Smooth muscle cell (in vitro differentiated cells): ENCODE results near the gene MACROD2. TPM values are rescaled to one million over a fixed set of nuclear protein-coding genes. Genes with fewer than 3 reads are reported as not detected.

ENCODE experiments used
- DNase-seq: peaks from one replicate; lab custom pipeline; 2025; ENCODE audit not compliant: unreplicated experiment; lab: John Stamatoyannopoulos, UW
- H2AFZ ChIP-seq: fragments of 200-600 bp; sonication (generic); 2 replicates; pipeline ENCODE4 v1.6.0; 2016; ENCODE audit warnings: antibody characterized with exemption, low read depth, mild to moderate bottlenecking
- H3F3A ChIP-seq: fragments of 200-600 bp; sonication (generic); 2 replicates; pipeline ENCODE4 v1.6.0; 2017; ENCODE audit warnings: antibody characterized with exemption, low read depth
- H3K27ac ChIP-seq: fragments of 200-600 bp; sonication (generic); 2 replicates; pipeline ENCODE4 v1.5.1; 2016; ENCODE audit warnings: low read depth, mild to moderate bottlenecking
- H3K27me3 ChIP-seq: fragments of 200-600 bp; sonication (generic); 2 replicates; pipeline ENCODE4 v1.6.1; 2016; ENCODE audit warnings: low read depth, mild to moderate bottlenecking
- H3K36me3 ChIP-seq: fragments of 200-600 bp; sonication (generic); 2 replicates; pipeline ENCODE4 v1.5.1; 2016; ENCODE audit warnings: low read depth
- H3K4me1 ChIP-seq: fragments of 200-600 bp; sonication (generic); 2 replicates; pipeline ENCODE4 v1.5.1; 2016; ENCODE audit warnings: low read depth
- H3K4me2 ChIP-seq: fragments of 200-600 bp; sonication (generic); 2 replicates; pipeline ENCODE4 v1.6.0; 2016; ENCODE audit warnings: mild to moderate bottlenecking
- H3K4me3 ChIP-seq: fragments of 200-600 bp; sonication (generic); 2 replicates; pipeline ENCODE4 v1.5.1; 2016; ENCODE audit warnings: mild to moderate bottlenecking
- H3K79me2 ChIP-seq: fragments of 200-600 bp; sonication (generic); 2 replicates; pipeline ENCODE4 v1.6.0; 2016; ENCODE audit warnings: low read depth, mild to moderate bottlenecking
- H3K9ac ChIP-seq: fragments of 200-600 bp; sonication (generic); 2 replicates; pipeline ENCODE4 v1.6.0; 2016; ENCODE audit warnings: low read depth
- H3K9me3 ChIP-seq: fragments of 200-600 bp; sonication (generic); replicated peaks from 2 replicates; pipeline ENCODE4 v1.5.1; 2016; ENCODE audit warnings: low read depth
- H4K20me1 ChIP-seq: fragments of 200-600 bp; sonication (generic); 2 replicates; pipeline ENCODE4 v1.6.0; 2016; ENCODE audit warnings: low read depth
- WGBS: methylation state at CpG from one replicate; pipeline ENCODE4 v1.1.7; 2016; ENCODE audit warnings: low lambda C conversion rate; 5-methylcytosine and 5-hydroxymethylcytosine counted together
- polyA plus RNA-seq: library from polyadenylated mRNA; unstranded; fragments of >200 nt; fragmentation: Nextera tagmentation; extraction: Ambion mirVana; gene quantifications from 2 replicates; pipeline ENCODE4 v1.2.1, GENCODE V29; 2016
- total RNA-seq: library from RNA; depleted of rRNA; stranded (reverse); fragments of >200 nt; gene quantifications from 2 replicates; pipeline ENCODE4 v1.2.3, GENCODE V29; 2014
- TF ChIP-seq, protein P1 (sequence below): fragments of 200-600 bp; sonication (generic); IDR thresholded peaks from 2 replicates; pipeline ENCODE4 v1.5.1; 2017; ENCODE audit warnings: borderline replicate concordance, mild to moderate bottlenecking, antibody characterized with exemption; ENCODE audit not compliant: insufficient read depth, poor library complexity, severe bottlenecking

Gene MACROD2
- total and polyA plus RNA-seq, 2 experiments from 2014 or later = 0.04 to 0.32 TPM

- Histone ChIP-seq H3K4me3 (no peak overlapping the region), H3K36me3 (no peaks in the 10 kb centered on the region), H3K27ac (no peak overlapping the region), H3K79me2 (no peaks in the 10 kb centered on the region), H3K9ac (no peak overlapping the region), H4K20me1 (no peaks in the 10 kb centered on the region), H3K4me1 (no peaks in the 10 kb centered on the region), H2AFZ (no peak overlapping the region), H3K9me3 (no peaks in the 10 kb centered on the region), H3F3A (no peaks in the 10 kb centered on the region), H3K27me3 (no peaks in the 10 kb centered on the region), H3K4me2 (no peak overlapping the region)
- no peak for DNase-seq
- 28% methylated on average over 2 of the region's 2 CpGs for WGBS
- TF ChIP-seq, protein P1, sequence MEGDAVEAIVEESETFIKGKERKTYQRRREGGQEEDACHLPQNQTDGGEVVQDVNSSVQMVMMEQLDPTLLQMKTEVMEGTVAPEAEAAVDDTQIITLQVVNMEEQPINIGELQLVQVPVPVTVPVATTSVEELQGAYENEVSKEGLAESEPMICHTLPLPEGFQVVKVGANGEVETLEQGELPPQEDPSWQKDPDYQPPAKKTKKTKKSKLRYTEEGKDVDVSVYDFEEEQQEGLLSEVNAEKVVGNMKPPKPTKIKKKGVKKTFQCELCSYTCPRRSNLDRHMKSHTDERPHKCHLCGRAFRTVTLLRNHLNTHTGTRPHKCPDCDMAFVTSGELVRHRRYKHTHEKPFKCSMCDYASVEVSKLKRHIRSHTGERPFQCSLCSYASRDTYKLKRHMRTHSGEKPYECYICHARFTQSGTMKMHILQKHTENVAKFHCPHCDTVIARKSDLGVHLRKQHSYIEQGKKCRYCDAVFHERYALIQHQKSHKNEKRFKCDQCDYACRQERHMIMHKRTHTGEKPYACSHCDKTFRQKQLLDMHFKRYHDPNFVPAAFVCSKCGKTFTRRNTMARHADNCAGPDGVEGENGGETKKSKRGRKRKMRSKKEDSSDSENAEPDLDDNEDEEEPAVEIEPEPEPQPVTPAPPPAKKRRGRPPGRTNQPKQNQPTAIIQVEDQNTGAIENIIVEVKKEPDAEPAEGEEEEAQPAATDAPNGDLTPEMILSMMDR = no peak
Observed at GRCh38 chr20:14512839-14513238, 517.5 kb downstream of the MACROD2 start.

DNA sequence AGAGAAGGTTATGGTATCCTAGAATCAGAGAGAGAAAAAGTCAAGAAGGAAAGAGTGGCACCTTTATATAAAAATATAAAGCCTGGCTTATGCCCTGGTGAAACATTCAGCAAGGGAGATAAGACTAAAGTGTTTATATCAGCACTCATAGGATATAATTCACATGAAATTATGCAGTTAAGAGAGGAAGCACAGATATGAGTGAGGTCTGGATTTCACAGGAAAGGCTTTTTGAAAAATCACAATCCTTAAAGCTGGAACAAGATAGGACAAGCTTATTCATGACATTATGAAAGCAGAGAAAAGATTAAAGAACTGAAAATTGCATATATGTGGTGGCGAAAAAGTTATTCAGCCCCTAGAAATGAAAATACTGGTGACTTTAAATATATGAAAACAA, 523.3 kb downstream of the MACROD2 start:
- no peaks in the 10 kb centered on the region for H4K20me1 ChIP-seq
- no peaks in the 10 kb centered on the region for H3K9me3 ChIP-seq
- H3K36me3 ChIP-seq = no peaks in the 10 kb centered on the region
- no peaks in the 10 kb centered on the region for H3K27me3 ChIP-seq
- no peak overlapping the region for H3K9ac ChIP-seq
- TF ChIP-seq, protein P1 = no peak
- no peaks in the 10 kb centered on the region for H3F3A ChIP-seq
- no peak overlapping the region for H2AFZ ChIP-seq
- peaks cover 4% of the 10 kb centered on the region for H3K4me1 ChIP-seq
- H3K4me2 ChIP-seq = peak overlapping the region; percentile 24
- peak overlapping the region; percentile 39 for H3K27ac ChIP-seq
- 61% methylated on average over 1 of the region's 1 CpG for WGBS
- no peak for DNase-seq
- H3K79me2 ChIP-seq = no peaks in the 10 kb centered on the region
- no peak overlapping the region for H3K4me3 ChIP-seq

DNA sequence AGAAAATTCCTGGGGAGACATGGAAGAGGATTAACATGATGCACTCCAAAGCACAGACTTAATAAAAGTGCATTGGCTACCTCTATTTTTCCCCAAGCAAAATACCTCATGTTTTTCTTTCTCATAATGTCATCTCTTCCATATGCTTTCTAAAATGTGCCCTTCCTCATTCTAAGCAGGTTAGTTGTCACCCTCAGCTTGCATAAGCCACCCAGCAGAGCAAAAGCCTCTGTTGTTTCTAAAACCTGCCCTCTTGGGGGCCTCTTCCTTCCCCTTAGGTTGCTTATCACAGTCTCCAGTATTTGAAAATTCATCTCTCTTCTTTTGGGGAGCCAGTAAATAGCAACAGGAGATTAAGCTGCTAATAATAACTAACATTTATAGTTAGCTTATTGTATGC, 525.7 kb downstream of the MACROD2 start:
- Histone ChIP-seq H2AFZ (no peak overlapping the region), H3K27ac (peak overlapping the region; percentile 70), H3K27me3 (no peaks in the 10 kb centered on the region), H3K9me3 (no peaks in the 10 kb centered on the region), H4K20me1 (no peaks in the 10 kb centered on the region), H3K4me1 (peaks cover 4% of the 10 kb centered on the region), H3K4me2 (peak overlapping the region; percentile 32), H3K9ac (peak overlapping the region; percentile 48), H3K79me2 (no peaks in the 10 kb centered on the region), H3K36me3 (no peaks in the 10 kb centered on the region), H3F3A (no peaks in the 10 kb centered on the region), H3K4me3 (no peak overlapping the region)
- TF ChIP-seq, protein P1 = no peak
- no peak for DNase-seq

DNA sequence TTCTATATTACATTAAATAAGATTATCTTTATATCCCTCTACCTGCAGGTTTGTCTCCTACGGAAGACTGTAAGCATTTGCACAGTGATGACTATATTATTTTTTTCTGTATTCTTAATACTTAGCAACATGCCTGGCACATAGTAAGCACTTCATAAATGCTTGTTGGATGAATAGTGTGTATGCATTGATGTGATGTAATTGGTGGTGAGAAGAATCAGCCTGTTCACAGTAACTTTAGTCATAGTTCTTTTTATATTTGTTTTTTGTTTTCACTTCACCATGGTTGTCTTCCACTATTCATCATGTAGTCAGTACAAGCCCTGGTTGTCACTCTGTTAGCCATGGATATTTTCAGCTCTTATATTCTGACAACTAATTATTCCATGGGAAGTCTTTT, 526.1 kb downstream of the MACROD2 start:
- H3K9ac ChIP-seq = peak overlapping the region; percentile 29
- no peaks in the 10 kb centered on the region for H3K36me3 ChIP-seq
- H3K79me2 ChIP-seq = no peaks in the 10 kb centered on the region
- H2AFZ ChIP-seq = no peak overlapping the region
- no peaks in the 10 kb centered on the region for H3F3A ChIP-seq
- H3K4me2 ChIP-seq = no peak overlapping the region
- no peak for DNase-seq
- H3K4me1 ChIP-seq = peaks cover 4% of the 10 kb centered on the region
- H4K20me1 ChIP-seq = no peaks in the 10 kb centered on the region
- WGBS = 87% methylated on average over 1 of the region's 1 CpG
- TF ChIP-seq, protein P1 = no peak
- no peaks in the 10 kb centered on the region for H3K9me3 ChIP-seq
- no peaks in the 10 kb centered on the region for H3K27me3 ChIP-seq
- no peak overlapping the region for H3K4me3 ChIP-seq
- peak overlapping the region; percentile 70 for H3K27ac ChIP-seq
